HCT116 (cell line): ENCODE results near the gene C4orf54. TPM values are rescaled to one million over a fixed set of nuclear protein-coding genes. Genes with fewer than 3 reads are reported as not detected.

Source experiments
- ATAC-seq: fragments of 200-7000 bp; cut with Tn5 transposase; 2 replicates; pipeline ENCODE4 v1.9.1; 2020; ENCODE audit warnings: mild to moderate bottlenecking, moderate library complexity
- BruUV-seq: library from RNA; stranded (reverse); fragments of 400-500 nt; replicated peaks from 2 replicates; lab custom pipeline; 2021; lab: Mats Ljungman, UMichigan
- CTCF ChIA-PET: fragments of 300-600 bp; sonication (Branson Sonifier 250); formaldehyde crosslinking; loops from one replicate; lab custom pipeline; 2021; ENCODE audit warnings: antibody characterized with exemption; lab: Charles Lee
- POLR2A ChIA-PET: fragments of 300-600, 350-600 bp; sonication (Branson Sonifier 250); formaldehyde crosslinking; loops from one replicate; lab custom pipeline; 2021; ENCODE audit warnings: antibody characterized with exemption; lab: Charles Lee
- RAD21 ChIA-PET, 2 experiments: fragments of 300-600 bp; sonication (Branson Sonifier 250); formaldehyde crosslinking; loops; one replicate each; lab custom pipeline; 2023; ENCODE audit warnings: low total read pairs in 2 of 2; ENCODE audit not compliant: uncharacterized antibody in 2 of 2, unreplicated experiment in 2 of 2, low non-redundant PET in 1 of 2; lab: Charles Lee
- DNase-seq: peaks from one replicate; pipeline ENCODE4 v3.0.0-alpha.2; 2010; ENCODE audit warnings: low read depth, low spot score
- H2AFZ ChIP-seq: fragments of 200-600 bp; shearing (Covaris generic), sonication (generic); 2 replicates; pipeline ENCODE4 v1.6.1; 2017; ENCODE audit warnings: low read depth, mixed run types, mixed read lengths, antibody characterized with exemption, low read length; ENCODE audit not compliant: poor library complexity, severe bottlenecking
- H3K27ac ChIP-seq: 2 replicates; pipeline ENCODE4 v1.5.1; 2012; ENCODE audit warnings: low read depth, low read length
- H3K27me3 ChIP-seq: fragments of 200-600 bp; sonication (generic); 2 replicates; pipeline ENCODE4 v1.6.1; 2016; ENCODE audit warnings: mixed run types, low read length, mixed read lengths; ENCODE audit not compliant: insufficient read depth
- H3K36me3 ChIP-seq, 2 experiments: fragments of 200-500 bp in 1 of 2; fragments of 200-600 bp in 1 of 2; sonication (Bioruptor generic) in 1 of 2; sonication (generic) in 1 of 2; 2 replicates each; pipeline versions ENCODE4 v1.5.1 to v1.6.1; 2014 to 2016; ENCODE audit warnings: low read length in 2 of 2, inconsistent platforms in 1 of 2, mixed read lengths in 1 of 2, mixed run types in 1 of 2; ENCODE audit not compliant: insufficient read depth in 2 of 2, control insufficient read depth in 1 of 2
- H3K4me1 ChIP-seq, 2 experiments: fragments of 200-600 bp in 1 of 2; sonication (generic) in 1 of 2; 2 replicates each; pipeline versions ENCODE4 v1.5.1 to v1.6.1; 2012 to 2017; ENCODE audit warnings: low read length in 2 of 2, inconsistent platforms in 1 of 2, mild to moderate bottlenecking in 1 of 2, mixed read lengths in 1 of 2, mixed run types in 1 of 2, moderate library complexity in 1 of 2; ENCODE audit not compliant: insufficient read depth in 2 of 2, control insufficient read depth in 1 of 2
- H3K4me2 ChIP-seq: fragments of 200-600 bp; sonication (generic); 2 replicates; pipeline ENCODE4 v1.6.1; 2017; ENCODE audit warnings: mixed run types, low read length, mixed read lengths
- H3K4me3 ChIP-seq, 2 experiments: fragments of 200-600 bp in 1 of 2; sonication (generic) in 1 of 2; replicated peaks in 1 of 2; 2 replicates each; pipeline ENCODE4 v1.5.1; 2011 to 2016; ENCODE audit warnings: low read length in 2 of 2, control low read depth in 1 of 2, low read depth in 1 of 2, mild to moderate bottlenecking in 1 of 2, mixed read lengths in 1 of 2, mixed run types in 1 of 2
- H3K79me2 ChIP-seq: fragments of 200-600 bp; sonication (generic); 2 replicates; pipeline ENCODE4 v1.6.1; 2017; ENCODE audit warnings: mild to moderate bottlenecking, mixed run types, low read length, moderate library complexity, mixed read lengths; ENCODE audit not compliant: insufficient read depth
- H3K9ac ChIP-seq: fragments of 200-600 bp; sonication (generic); 2 replicates; pipeline ENCODE4 v1.6.1; 2016; ENCODE audit warnings: low read length, mixed read lengths
- H3K9me2 ChIP-seq: fragments of 200-600 bp; sonication (generic), shearing (Covaris generic); 2 replicates; pipeline ENCODE4 v1.6.1; 2017; ENCODE audit warnings: mixed run types, mild to moderate bottlenecking, moderate library complexity; ENCODE audit not compliant: insufficient read depth
- H3K9me3 ChIP-seq, 2 experiments: fragments of 200-500 bp in 1 of 2; fragments of 200-600 bp in 1 of 2; sonication (Bioruptor generic) in 1 of 2; sonication (generic) in 1 of 2; 2 replicates each; pipeline ENCODE4 v1.6.1; 2014 to 2017; ENCODE audit warnings: low read length in 2 of 2, mixed read lengths in 2 of 2, inconsistent platforms in 1 of 2, low read depth in 1 of 2, mild to moderate bottlenecking in 1 of 2, mixed run types in 1 of 2, moderate library complexity in 1 of 2; ENCODE audit not compliant: control insufficient read depth in 1 of 2, insufficient read depth in 1 of 2
- H4K20me1 ChIP-seq: fragments of 200-600 bp; sonication (generic), shearing (Covaris generic); 2 replicates; pipeline ENCODE4 v1.6.1; 2017; ENCODE audit warnings: mixed run types, mild to moderate bottlenecking, moderate library complexity; ENCODE audit not compliant: insufficient read depth
- ATF3 ChIP-seq: IDR thresholded peaks from 2 replicates; pipeline ENCODE4 v1.6.1; 2012
- CBX3 ChIP-seq: IDR thresholded peaks from 2 replicates; pipeline ENCODE4 v1.6.1; 2012; ENCODE audit warnings: low read depth
- CEBPB ChIP-seq: IDR thresholded peaks from 2 replicates; pipeline ENCODE4 v1.6.1; 2012; ENCODE audit warnings: low read depth
- CTCF ChIP-seq, 3 experiments: fragments of 200-600 bp in 1 of 3; sonication (generic) in 1 of 3; IDR thresholded peaks in 2 of 3; conservative IDR thresholded peaks in 1 of 3; 2 replicates each; pipeline ENCODE4 v1.5.1; 2012 to 2017; ENCODE audit warnings: low read depth in 2 of 3, low read length in 2 of 3, antibody characterized with exemption in 1 of 3, borderline replicate concordance in 1 of 3, control low read depth in 1 of 3, mild to moderate bottlenecking in 1 of 3, mixed read lengths in 1 of 3, mixed run types in 1 of 3, moderate library complexity in 1 of 3; ENCODE audit not compliant: insufficient read depth in 1 of 3
- EGR1 ChIP-seq: IDR thresholded peaks from 2 replicates; pipeline ENCODE4 v1.6.1; 2012; ENCODE audit warnings: low read depth
- ELF1 ChIP-seq: IDR thresholded peaks from 2 replicates; pipeline ENCODE4 v1.6.1; 2012; ENCODE audit warnings: low read depth, borderline replicate concordance
- EZH2 ChIP-seq: fragments of 200-600 bp; sonication (generic); IDR thresholded peaks from 2 replicates; pipeline ENCODE4 v1.6.1; 2017; ENCODE audit warnings: antibody characterized with exemption, mixed run types
- EZH2phosphoT487 ChIP-seq: fragments of 200-600 bp; IDR thresholded peaks from 2 replicates; pipeline ENCODE4 v1.6.1; 2018; ENCODE audit warnings: antibody characterized with exemption, borderline replicate concordance
- MAX ChIP-seq: IDR thresholded peaks from 2 replicates; pipeline ENCODE4 v1.6.1; 2012
- POLR2A ChIP-seq: IDR thresholded peaks from 2 replicates; pipeline ENCODE4 v1.7.0; 2011; ENCODE audit warnings: borderline replicate concordance; ENCODE audit not compliant: insufficient read depth, insufficient read length; ENCODE audit errors: extremely low read depth
- POLR2AphosphoS5 ChIP-seq: IDR thresholded peaks from 2 replicates; pipeline ENCODE4 v1.6.1; 2011; ENCODE audit warnings: mild to moderate bottlenecking, low read depth, low read length, moderate library complexity
- REST ChIP-seq: IDR thresholded peaks from 2 replicates; pipeline ENCODE4 v1.6.1; 2012; ENCODE audit warnings: low read depth
- SIN3A ChIP-seq: IDR thresholded peaks from 2 replicates; pipeline ENCODE4 v1.6.1; 2012; ENCODE audit warnings: low read depth
- SRF ChIP-seq: IDR thresholded peaks from 2 replicates; pipeline ENCODE4 v1.6.1; 2012; ENCODE audit warnings: low read depth
- TCF7L2 ChIP-seq: IDR thresholded peaks from 2 replicates; pipeline ENCODE4 v1.7.0; 2011; ENCODE audit warnings: borderline replicate concordance, inconsistent platforms; ENCODE audit not compliant: insufficient read depth, insufficient read length; ENCODE audit errors: extremely low read depth
- ZBTB33 ChIP-seq: IDR thresholded peaks from 2 replicates; pipeline ENCODE4 v1.6.1; 2011; ENCODE audit warnings: mild to moderate bottlenecking, low read length, moderate library complexity; ENCODE audit not compliant: insufficient replicate concordance; ENCODE audit errors: extremely low read depth
- ZFX ChIP-seq: fragments of 450-650 bp; IDR thresholded peaks from 2 replicates; pipeline ENCODE4 v1.6.1; 2017
- ZNF274 ChIP-seq: fragments of 200-500 bp; sonication (Bioruptor generic); IDR thresholded peaks from 2 replicates; pipeline ENCODE4 v1.6.1; 2014; ENCODE audit warnings: mild to moderate bottlenecking, low read depth, low read length, inconsistent platforms
- intact Hi-C: fragments of 100-400 bp; cut with micrococcal nuclease; formaldehyde crosslinking; loops from 2 replicates; pipeline ENCODE4 v1.10.0; 2022
- total RNA-seq: library from RNA; stranded (reverse); gene quantifications from one replicate; pipeline ENCODE4 v1.2.1, GENCODE V29; 2021; ENCODE audit not compliant: unreplicated experiment

C4orf54 gene
- total RNA-seq, 1 experiment from 2014 or later, result not detected

- intact Hi-C loops, result no loop called here
- CTCF ChIA-PET, result no interaction called here
- Histone ChIP-seq H3K4me1 (no peaks in the 10 kb centered on the region), H3K4me3 (no peak overlapping the region), H3K9me3 (no peaks in the 10 kb centered on the region), H3K9me2 (no peaks in the 10 kb centered on the region), H3K9ac (no peak overlapping the region), H3K27ac (no peak overlapping the region), H2AFZ (no peak overlapping the region), H3K36me3 (no peaks in the 10 kb centered on the region), H3K79me2 (no peaks in the 10 kb centered on the region), H4K20me1 (no peaks in the 10 kb centered on the region), H3K27me3 (no peaks in the 10 kb centered on the region), H3K4me2 (no peak overlapping the region)
- POLR2A ChIA-PET, result no interaction called here
- no TSS peak for BruUV-seq
- no peak for TF ChIP-seq SRF
- TF ChIP-seq MAX, result no peak
- TF ChIP-seq EZH2phosphoT487, result no peak
- TF ChIP-seq EGR1, result no peak
- TF ChIP-seq SIN3A, result no peak
- TF ChIP-seq ELF1, result no peak
- TF ChIP-seq TCF7L2, result no peak
- no peak for TF ChIP-seq CTCF (IDR thresholded peaks at IDR 0.05 in 2 of 3, conservative IDR thresholded peaks at IDR 0.05 in 1 of 3; ENCODE audit: borderline replicate concordance in 1 of 3, insufficient read depth in 1 of 3, low read depth in 2 of 3, low read length in 2 of 3)
- TF ChIP-seq REST, result no peak
- no peak for TF ChIP-seq POLR2AphosphoS5
- no peak for TF ChIP-seq EZH2
- no peak for TF ChIP-seq ZBTB33
- no peak for TF ChIP-seq ZNF274
- TF ChIP-seq CEBPB, result no peak
- TF ChIP-seq ATF3, result no peak
- TF ChIP-seq POLR2A, result no peak
- no peak for TF ChIP-seq CBX3
- TF ChIP-seq ZFX, result no peak
- RAD21 ChIA-PET, result no interaction called here
- DNase-seq (no peak), ATAC-seq (no peak)
Measured at GRCh38 chr4:99624141-99624719, 33.4 kb downstream of the C4orf54 start.
